Measurements from ENCODE around the gene CMSS1.

DNA sequence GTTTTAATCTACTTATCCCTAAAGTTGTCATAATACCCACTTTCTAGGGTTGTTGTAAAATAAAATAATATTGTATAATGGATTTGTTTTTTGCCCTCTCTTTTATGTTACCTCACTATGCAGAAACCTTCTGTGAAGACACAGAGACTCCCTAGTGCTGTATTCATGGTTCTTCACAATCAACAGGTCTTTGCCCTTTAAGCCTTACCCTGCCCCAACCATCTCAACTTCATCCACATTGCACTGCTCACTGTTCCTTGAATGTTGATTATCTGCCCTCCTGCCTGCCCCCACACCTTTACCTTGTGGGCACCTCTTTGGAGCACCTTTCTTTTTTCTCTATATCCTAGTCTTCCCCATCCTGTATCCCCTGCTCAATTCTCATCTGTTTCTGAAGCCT, 21.1 kb downstream of the CMSS1 start:
- no peak for TF ChIP-seq ZNF384 (IDR thresholded peaks at IDR 0.05)
- TF ChIP-seq L3MBTL2 (conservative IDR thresholded peaks at IDR 0.05) = no peak
- no peak for TF ChIP-seq FOXM1 (IDR thresholded peaks at IDR 0.05; ENCODE audit: borderline replicate concordance)
- TF ChIP-seq TARDBP (IDR thresholded peaks at IDR 0.05) = no peak
- TF ChIP-seq SUZ12 (IDR thresholded peaks at IDR 0.05) = no peak
- TF ChIP-seq BHLHE40 (IDR thresholded peaks at IDR 0.05; ENCODE audit: borderline replicate concordance) = no peak
- no peak for TF ChIP-seq CTBP1 (IDR thresholded peaks at IDR 0.05; ENCODE audit: borderline replicate concordance)
- no peak for TF ChIP-seq ELF4 (IDR thresholded peaks at IDR 0.05)
- TF ChIP-seq SP1 (IDR thresholded peaks at IDR 0.05) = no peak
- TF ChIP-seq ARNT (IDR thresholded peaks at IDR 0.05) = no peak
- no peak for TF ChIP-seq NFRKB (IDR thresholded peaks at IDR 0.05)
- TF ChIP-seq FOXK2 (IDR thresholded peaks at IDR 0.05) = no peak
- TF ChIP-seq HDGF (IDR thresholded peaks at IDR 0.05; ENCODE audit: borderline replicate concordance) = no peak
